ENCODE data around the gene VENTX.

VENTX gene

GRCh38 chr10:133237588-133238465 lies at the start of gene VENTX:
Gene VENTX (plus strand): TSS chr10:133237855. CDS start chr10:133237915, 60 bp downstream.
- H3K4me3 ChIP-seq (replicated peaks; ENCODE audit: low read depth, low read length), result no peak within 1 kb of the TSS
- TF ChIP-seq CTCF (IDR thresholded peaks at IDR 0.05; ENCODE audit: low read length, missing control alignments), result no peak
- no peak for DNase-seq (ENCODE audit: low read depth)

GRCh38 chr10:133187906-133188681 lies 49.6 kb upstream of the VENTX start:
- TF ChIP-seq CTCF (IDR thresholded peaks at IDR 0.05; ENCODE audit: low read length, missing control alignments), result no peak
- DNase-seq (ENCODE audit: low read depth), result no peak
- H3K4me3 ChIP-seq (replicated peaks; ENCODE audit: low read depth, low read length), result no peak overlapping the region

- no peak for DNase-seq (ENCODE audit: low read depth)
- no peak for TF ChIP-seq CTCF (IDR thresholded peaks at IDR 0.05; ENCODE audit: low read length, missing control alignments)
- H3K4me3 ChIP-seq (replicated peaks; ENCODE audit: low read depth, low read length), result no peak overlapping the region
Measured at GRCh38 chr10:133189256-133189655, 48.4 kb upstream of the VENTX start.

- H3K4me3 ChIP-seq (replicated peaks; ENCODE audit: low read depth, low read length), result no peak overlapping the region
- TF ChIP-seq CTCF (IDR thresholded peaks at IDR 0.05; ENCODE audit: low read length, missing control alignments), result no peak
- no peak for DNase-seq (ENCODE audit: low read depth)
Measured at GRCh38 chr10:133189726-133190125, 47.9 kb upstream of the VENTX start.

GRCh38 chr10:133190225-133190624 lies 47.4 kb upstream of the VENTX start:
- no peak for TF ChIP-seq CTCF (IDR thresholded peaks at IDR 0.05; ENCODE audit: low read length, missing control alignments)
- DNase-seq (ENCODE audit: low read depth), result no peak
- H3K4me3 ChIP-seq (replicated peaks; ENCODE audit: low read depth, low read length), result no peak overlapping the region

- H3K4me3 ChIP-seq (replicated peaks; ENCODE audit: low read depth, low read length), result no peak overlapping the region
- no peak for TF ChIP-seq CTCF (IDR thresholded peaks at IDR 0.05; ENCODE audit: low read length, missing control alignments)
- no peak for DNase-seq (ENCODE audit: low read depth)
Measured at GRCh38 chr10:133191651-133192050, 46.0 kb upstream of the VENTX start.
